IMR-90 (cell line): ENCODE data around the gene FAM53B. TPM values are rescaled to one million over a fixed set of nuclear protein-coding genes. Genes with fewer than 3 reads are reported as not detected.

Source experiments
- ATAC-seq: fragments of 200-7000 bp; cut with Tn5 transposase; 2 replicates; pipeline ENCODE4 v1.9.1; 2020; ENCODE audit warnings: low read depth, mild to moderate bottlenecking, moderate library complexity
- BruUV-seq: library from RNA; stranded (reverse); fragments of 400-500 nt; replicated peaks from 2 replicates; lab custom pipeline; 2021; lab: Mats Ljungman, UMichigan
- CTCF ChIA-PET: fragments of 300-600 bp; formaldehyde crosslinking; extraction: SDS; loops from one replicate; lab custom pipeline; 2021; ENCODE audit warnings: antibody characterized with exemption; lab: Yijun Ruan, JAX
- POLR2A ChIA-PET: fragments of 300-600 bp; sonication (Branson Sonifier 250); formaldehyde crosslinking; loops from one replicate; lab custom pipeline; 2022; ENCODE audit warnings: antibody characterized with exemption; ENCODE audit not compliant: unreplicated experiment; lab: Charles Lee
- DNase-seq: peaks from one replicate; pipeline ENCODE4 v3.0.0; 2013
- H2AFZ ChIP-seq: replicated peaks from 2 replicates; pipeline ENCODE3; 2013; ENCODE audit warnings: low read length, mild to moderate bottlenecking; ENCODE audit not compliant: poor library complexity
- H2AK5ac ChIP-seq: 2 replicates; pipeline ENCODE4 v1.6.1; 2013; ENCODE audit warnings: low read depth, low read length, inconsistent platforms
- H2AK9ac ChIP-seq: replicated peaks from 2 replicates; pipeline ENCODE3; 2013; ENCODE audit warnings: mild to moderate bottlenecking, low read depth, low read length, moderate library complexity; ENCODE audit not compliant: poor library complexity
- H2BK120ac ChIP-seq: 2 replicates; pipeline ENCODE4 v1.6.1; 2013; ENCODE audit warnings: low read depth, low read length, inconsistent platforms
- H2BK15ac ChIP-seq: 3 replicates; pipeline ENCODE4 v1.6.1; 2013; ENCODE audit warnings: low read depth, low read length, inconsistent platforms
- H2BK20ac ChIP-seq: 2 replicates; pipeline ENCODE4 v1.6.1; 2013; ENCODE audit warnings: low read depth, mild to moderate bottlenecking, inconsistent platforms, low read length, moderate library complexity
- H2BK5ac ChIP-seq: 2 replicates; pipeline ENCODE4 v1.6.1; 2013; ENCODE audit warnings: mild to moderate bottlenecking, low read depth, low read length, inconsistent platforms; ENCODE audit not compliant: poor library complexity, severe bottlenecking
- H3K14ac ChIP-seq: replicated peaks from 2 replicates; pipeline ENCODE4 v1.6.1; 2013; ENCODE audit warnings: low read depth, low read length, inconsistent platforms
- H3K18ac ChIP-seq: 2 replicates; pipeline ENCODE4 v1.6.1; 2013; ENCODE audit warnings: low read depth, low read length, control low read depth
- H3K23ac ChIP-seq: 2 replicates; pipeline ENCODE4 v1.6.1; 2013; ENCODE audit warnings: low read depth, low read length, inconsistent platforms
- H3K27ac ChIP-seq: 2 replicates; pipeline ENCODE4 v1.5.1; 2013; ENCODE audit warnings: mild to moderate bottlenecking, control low read depth, low read length; ENCODE audit not compliant: insufficient read depth
- H3K27me3 ChIP-seq: 2 replicates; pipeline ENCODE4 v1.6.1; 2013; ENCODE audit warnings: low read length; ENCODE audit not compliant: control insufficient read depth, insufficient read depth
- H3K36me3 ChIP-seq: 2 replicates; pipeline ENCODE4 v1.6.1; 2013; ENCODE audit warnings: low read length, mixed read lengths; ENCODE audit not compliant: control insufficient read depth, insufficient read depth
- H3K4ac ChIP-seq: 2 replicates; pipeline ENCODE4 v1.6.1; 2013; ENCODE audit warnings: low read depth, low read length, inconsistent platforms
- H3K4me1 ChIP-seq: 2 replicates; pipeline ENCODE4 v1.6.1; 2013; ENCODE audit warnings: low read length, mixed read lengths; ENCODE audit not compliant: control insufficient read depth, insufficient read depth
- H3K4me2 ChIP-seq: 2 replicates; pipeline ENCODE4 v1.6.1; 2013; ENCODE audit warnings: low read depth, mild to moderate bottlenecking, control low read depth, low read length, moderate library complexity
- H3K4me3 ChIP-seq: 2 replicates; pipeline ENCODE4 v1.5.1; 2013; ENCODE audit warnings: low read depth, mild to moderate bottlenecking, control low read depth, low read length, moderate library complexity; ENCODE audit not compliant: insufficient read depth
- H3K56ac ChIP-seq: 2 replicates; pipeline ENCODE4 v1.6.1; 2013; ENCODE audit warnings: low read length, inconsistent platforms; ENCODE audit not compliant: insufficient read depth; ENCODE audit errors: extremely low read depth
- H3K79me1 ChIP-seq, 2 experiments: 2 replicates each; pipeline ENCODE4 v1.6.1; 2013; ENCODE audit warnings: low read length in 2 of 2, inconsistent platforms in 1 of 2, low read depth in 1 of 2
- H3K9ac ChIP-seq: 2 replicates; pipeline ENCODE4 v1.6.1; 2013; ENCODE audit warnings: low read depth, low read length, control low read depth
- H3K9me1 ChIP-seq: 2 replicates; pipeline ENCODE4 v1.6.1; 2013; ENCODE audit warnings: low read length, inconsistent platforms; ENCODE audit not compliant: insufficient read depth
- H3K9me3 ChIP-seq: 2 replicates; pipeline ENCODE4 v1.6.1; 2013; ENCODE audit warnings: low read length; ENCODE audit not compliant: control insufficient read depth, insufficient read depth
- H4K20me1 ChIP-seq: 2 replicates; pipeline ENCODE4 v1.6.1; 2013; ENCODE audit warnings: low read length, inconsistent platforms; ENCODE audit not compliant: insufficient read depth
- H4K5ac ChIP-seq: 2 replicates; pipeline ENCODE4 v1.6.1; 2013; ENCODE audit warnings: mild to moderate bottlenecking, low read depth, low read length, control low read depth
- H4K8ac ChIP-seq, 2 experiments: 2 replicates each; pipeline ENCODE4 v1.6.1; 2013; ENCODE audit warnings: low read depth in 2 of 2, low read length in 2 of 2, control low read depth in 1 of 2, inconsistent platforms in 1 of 2
- H4K91ac ChIP-seq: 2 replicates; pipeline ENCODE4 v1.6.1; 2013; ENCODE audit warnings: low read depth, low read length, inconsistent platforms; ENCODE audit not compliant: insufficient read depth
- CEBPB ChIP-seq: IDR thresholded peaks from 2 replicates; pipeline ENCODE4 v1.6.1; 2012; ENCODE audit warnings: low read depth, low read length, improper control_type of control experiment
- ELK1 ChIP-seq: fragments of 150-350 bp; IDR thresholded peaks from 2 replicates; pipeline ENCODE4 v1.6.1; 2016; ENCODE audit warnings: low read depth, mild to moderate bottlenecking, low read length, moderate library complexity, borderline replicate concordance
- MAFK ChIP-seq: IDR thresholded peaks from 2 replicates; pipeline ENCODE4 v1.6.1; 2012; ENCODE audit warnings: low read depth, low read length, improper control_type of control experiment
- MXI1 ChIP-seq: IDR thresholded peaks from 2 replicates; pipeline ENCODE4 v1.6.1; 2012; ENCODE audit warnings: low read depth, mild to moderate bottlenecking, low read length, moderate library complexity, borderline replicate concordance
- POLR2A ChIP-seq: IDR thresholded peaks from 2 replicates; pipeline ENCODE4 v1.6.1; 2012; ENCODE audit warnings: mild to moderate bottlenecking, low read depth, low read length
- RAD21 ChIP-seq: IDR thresholded peaks from 2 replicates; pipeline ENCODE4 v1.6.1; 2012; ENCODE audit warnings: low read length, improper control_type of control experiment
- RFX5 ChIP-seq: IDR thresholded peaks from 2 replicates; pipeline ENCODE4 v1.8.0; 2012; ENCODE audit warnings: low read depth, mild to moderate bottlenecking, low read length, moderate library complexity
- SMC3 ChIP-seq: fragments of 150-350 bp; IDR thresholded peaks from 2 replicates; pipeline ENCODE4 v1.6.1; 2016; ENCODE audit warnings: low read depth, mild to moderate bottlenecking, antibody characterized with exemption, low read length, moderate library complexity
- USF2 ChIP-seq: fragments of 150-350 bp; IDR thresholded peaks from 2 replicates; pipeline ENCODE4 v1.6.1; 2017; ENCODE audit warnings: mild to moderate bottlenecking, antibody characterized with exemption, low read length, low read depth
- WGBS, 2 experiments: methylation state at CpG; one replicate each; pipeline versions ENCODE4 v1.1.5 to v1.1.7; 2013; ENCODE audit warnings: missing lambda C conversion rate in 2 of 2; ENCODE audit not compliant: insufficient read length in 1 of 2; ENCODE audit errors: extremely low coverage in 2 of 2; 5-methylcytosine and 5-hydroxymethylcytosine counted together
- dilution Hi-C: fragments of 300-500 bp; cut with HindIII; formaldehyde crosslinking; loops from one replicate; pipeline ENCODE4 v1.14.3; 2018; ENCODE audit warnings: low sequenced_read_pairs; ENCODE audit not compliant: unreplicated experiment
- in situ Hi-C: fragments of 300-500 bp; cut with MboI; formaldehyde crosslinking; loops from 3 replicates; pipeline ENCODE4 v1.14.3; 2019; ENCODE audit warnings: low sequenced_read_pairs, inconsistent platforms, mixed read lengths
- intact Hi-C: fragments of 100-400 bp; cut with micrococcal nuclease; formaldehyde crosslinking; loops from 2 replicates; pipeline ENCODE4 v1.10.0; 2022
- polyA plus RNA-seq, 3 experiments: library from polyadenylated mRNA; depleted of rRNA; stranded (reverse); fragments of >200 nt; gene quantifications; 2 replicates each; pipeline ENCODE4 v1.2.3, GENCODE V29; 2012; ENCODE audit warnings: low replicate concordance in 1 of 3
- total RNA-seq: library from RNA; depleted of rRNA; stranded (reverse); fragments of >200 nt; gene quantifications from 2 replicates; pipeline ENCODE4 v1.2.3, GENCODE V29; 2012

The FAM53B gene
- total and polyA plus RNA-seq, 2 of the 4 experiments (the other 2 are of a cell fraction) = 3.8 to 5.7 TPM

GRCh38 chr10:124669824-124670654 is 74.1 kb downstream of the FAM53B start (continued):
- TF ChIP-seq USF2 (no peak), POLR2A (no peak)

GRCh38 chr10:124669141-124669823 is 74.9 kb downstream of the FAM53B start:
- no peak overlapping the region for H2BK20ac ChIP-seq
- H3K9ac ChIP-seq = no peak overlapping the region
- no peak overlapping the region for H3K4me2 ChIP-seq
- no TSS peak for BruUV-seq
- H2AK5ac ChIP-seq = no peak overlapping the region
- no peak overlapping the region for H4K8ac ChIP-seq
- ATAC-seq (no peak), DNase-seq (no peak)
- dilution Hi-C loops (no loop called here), intact Hi-C loops (no loop called here), in situ Hi-C loops (no loop called here)
- peaks cover 6 to 11% of the 10 kb centered on the region in 2 experiments; a peak in 3 of 4 replicates for H3K79me1 ChIP-seq
- 98% methylated on average over 9 of the region's 20 CpGs; no CpG with 5 or more reads in 1 of the 2 experiments for WGBS, 2 experiments
- no peak overlapping the region for H2BK5ac ChIP-seq
- TF ChIP-seq MXI1 = no peak
- TF ChIP-seq POLR2A = no peak
- TF ChIP-seq RAD21 = no peak
- TF ChIP-seq RFX5 = no peak
- TF ChIP-seq CEBPB = no peak
- no peak for TF ChIP-seq SMC3
- no peak for TF ChIP-seq ELK1
- TF ChIP-seq MAFK = no peak
- peaks cover 16% of the 10 kb centered on the region; the same call in 1 of the 2 replicates for H4K20me1 ChIP-seq
- H3K9me3 ChIP-seq = no peaks in the 10 kb centered on the region
- no peak overlapping the region for H2AK9ac ChIP-seq
- no peaks in the 10 kb centered on the region for H3K36me3 ChIP-seq
- no peak overlapping the region for H3K56ac ChIP-seq
- H3K9me1 ChIP-seq = peaks cover 14% of the 10 kb centered on the region
- no peak overlapping the region for H4K91ac ChIP-seq
- ChIA-PET POLR2A (no interaction called here), CTCF (interaction anchor here (0.6 kb wide), 1 partner anchor 43 kb away, joined by 5 read pairs; no protein-coding TSS in a partner anchor)
- no peak overlapping the region for H3K4me3 ChIP-seq
- H2BK15ac ChIP-seq = no peak overlapping the region
- H3K18ac ChIP-seq = no peak overlapping the region
- H2BK120ac ChIP-seq = no peak overlapping the region
- no peak overlapping the region for H2AFZ ChIP-seq
- no peak overlapping the region for H3K14ac ChIP-seq
- no peak overlapping the region for H3K23ac ChIP-seq
- H4K5ac ChIP-seq = no peak overlapping the region
- H3K4me1 ChIP-seq = peaks cover 11% of the 10 kb centered on the region; the same call in 1 of the 2 replicates
- no peaks in the 10 kb centered on the region for H3K27me3 ChIP-seq
- no peak overlapping the region for H3K4ac ChIP-seq
- H3K27ac ChIP-seq = no peak overlapping the region
